KBM-7 (cell line): Measurements from ENCODE around the gene GPR26.

ENCODE experiments used
- DNase-seq: peaks from one replicate; pipeline ENCODE4 v3.0.0-alpha.2; 2015
- in situ Hi-C: fragments of 300-500 bp; cut with MboI; formaldehyde crosslinking; loops from 2 replicates; pipeline ENCODE4 v1.14.3; 2020; ENCODE audit warnings: low sequenced_read_pairs, low pct_unique_long_range_greater_than_20kb, mixed read lengths

The GPR26 gene, protein sequence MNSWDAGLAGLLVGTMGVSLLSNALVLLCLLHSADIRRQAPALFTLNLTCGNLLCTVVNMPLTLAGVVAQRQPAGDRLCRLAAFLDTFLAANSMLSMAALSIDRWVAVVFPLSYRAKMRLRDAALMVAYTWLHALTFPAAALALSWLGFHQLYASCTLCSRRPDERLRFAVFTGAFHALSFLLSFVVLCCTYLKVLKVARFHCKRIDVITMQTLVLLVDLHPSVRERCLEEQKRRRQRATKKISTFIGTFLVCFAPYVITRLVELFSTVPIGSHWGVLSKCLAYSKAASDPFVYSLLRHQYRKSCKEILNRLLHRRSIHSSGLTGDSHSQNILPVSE

DNA sequence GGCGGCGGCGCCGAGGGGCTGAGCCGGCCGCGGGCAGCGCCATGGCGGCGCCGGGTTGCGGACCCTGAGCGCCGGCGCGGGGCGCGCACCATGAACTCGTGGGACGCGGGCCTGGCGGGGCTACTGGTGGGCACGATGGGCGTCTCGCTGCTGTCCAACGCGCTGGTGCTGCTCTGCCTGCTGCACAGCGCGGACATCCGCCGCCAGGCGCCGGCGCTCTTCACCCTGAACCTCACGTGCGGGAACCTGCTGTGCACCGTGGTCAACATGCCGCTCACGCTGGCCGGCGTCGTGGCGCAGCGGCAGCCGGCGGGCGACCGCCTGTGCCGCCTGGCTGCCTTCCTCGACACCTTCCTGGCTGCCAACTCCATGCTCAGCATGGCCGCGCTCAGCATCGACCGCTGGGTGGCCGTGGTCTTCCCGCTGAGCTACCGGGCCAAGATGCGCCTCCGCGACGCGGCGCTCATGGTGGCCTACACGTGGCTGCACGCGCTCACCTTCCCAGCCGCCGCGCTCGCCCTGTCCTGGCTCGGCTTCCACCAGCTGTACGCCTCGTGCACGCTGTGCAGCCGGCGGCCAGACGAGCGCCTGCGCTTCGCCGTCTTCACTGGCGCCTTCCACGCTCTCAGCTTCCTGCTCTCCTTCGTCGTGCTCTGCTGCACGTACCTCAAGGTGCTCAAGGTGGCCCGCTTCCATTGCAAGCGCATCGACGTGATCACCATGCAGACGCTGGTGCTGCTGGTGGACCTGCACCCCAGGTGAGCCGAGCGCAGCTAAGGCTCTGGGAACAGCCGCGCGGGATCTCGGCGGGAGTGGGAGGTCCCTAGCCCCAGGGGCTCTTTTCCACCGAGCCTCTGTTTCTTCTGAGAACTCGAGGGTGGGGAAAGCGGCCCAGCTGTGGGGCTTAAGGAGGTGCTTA is at the start of gene GPR26:
TSS of gene GPR26 (plus strand) at position 38 of the 919 bp plus-strand sequence. CDS start at position 91, 53 bp downstream.
- no peak for DNase-seq
- in situ Hi-C loops: no loop called here

DNA sequence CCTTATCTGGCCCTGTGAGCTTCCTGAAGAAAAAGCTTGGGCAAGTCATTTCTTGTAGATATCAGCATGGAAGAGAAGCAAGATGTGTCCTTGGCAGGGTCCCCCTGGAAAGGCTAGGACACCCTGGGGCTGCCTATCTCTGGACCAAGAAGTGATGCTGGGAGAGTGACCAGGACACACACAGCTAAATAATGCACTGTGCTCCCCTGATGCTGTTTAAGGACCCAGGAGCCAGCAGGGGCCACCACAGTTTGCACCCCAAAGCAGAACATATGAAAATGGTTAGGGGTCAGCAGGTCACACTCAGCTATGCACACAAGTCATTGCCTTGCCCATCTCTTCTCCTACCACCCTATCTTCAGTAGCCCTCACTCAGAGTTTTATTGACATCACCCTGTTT is 47.9 kb upstream of the GPR26 start:
- DNase-seq: no peak
- in situ Hi-C loops: no loop called here

DNA sequence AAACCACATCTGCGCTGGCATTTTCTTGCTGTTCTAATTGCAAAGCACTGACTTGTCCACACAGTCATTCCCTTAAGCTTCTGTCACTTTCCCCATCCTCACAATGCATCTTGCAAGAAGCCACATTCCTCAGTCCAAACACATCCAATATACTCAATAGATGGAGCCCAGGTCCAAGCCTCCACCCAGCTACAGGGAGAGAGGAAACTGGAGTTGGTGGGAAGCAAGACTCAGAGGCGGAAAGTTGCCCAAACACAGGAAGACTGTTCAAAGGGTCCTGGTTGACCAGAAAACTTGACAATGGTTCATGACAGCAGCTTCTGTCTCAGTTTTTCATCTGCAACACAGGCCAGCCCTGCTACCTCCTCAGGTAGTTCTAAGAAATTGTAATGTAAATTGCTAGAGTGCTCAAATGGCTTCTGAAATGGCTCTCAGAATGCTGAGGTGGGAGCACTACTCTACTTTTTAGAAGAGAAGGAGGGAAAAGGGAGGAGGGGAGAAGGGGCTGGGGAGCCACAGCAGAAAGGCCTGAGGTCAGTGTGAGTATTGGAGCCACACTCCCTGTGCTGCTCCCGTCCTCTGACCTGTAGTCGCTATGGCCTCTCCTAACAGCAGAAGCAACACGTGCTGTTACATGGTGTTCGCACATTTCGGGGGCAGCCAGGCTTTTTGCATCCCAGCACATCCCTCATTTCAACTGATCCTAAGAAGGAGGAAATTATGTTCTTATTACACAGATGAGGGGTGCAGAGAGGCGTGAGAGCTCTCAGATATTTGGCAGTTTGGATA is 46.9 kb upstream of the GPR26 start:
- no peak for DNase-seq
- in situ Hi-C loops: no loop called here

DNA sequence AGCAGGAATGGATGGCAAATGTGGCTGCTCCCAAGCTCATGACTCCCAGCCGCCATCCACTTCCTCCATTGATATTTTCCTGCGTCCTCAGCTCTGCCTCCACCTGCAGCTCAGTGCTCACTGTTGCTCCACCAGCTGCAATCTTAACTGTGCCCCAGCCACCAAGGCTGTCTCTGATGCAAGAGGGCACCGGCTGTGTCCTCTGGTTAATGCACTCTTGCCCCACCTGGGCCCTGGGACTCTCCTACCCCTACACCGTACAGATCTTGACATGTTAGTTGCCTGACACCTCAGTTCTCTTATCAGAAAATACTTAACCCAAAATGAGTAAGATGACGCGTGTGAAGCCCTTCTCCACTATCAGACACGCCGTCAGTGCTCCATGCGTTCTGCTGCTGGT is 45.5 kb upstream of the GPR26 start:
- no peak for DNase-seq
- in situ Hi-C loops: no loop called here

DNA sequence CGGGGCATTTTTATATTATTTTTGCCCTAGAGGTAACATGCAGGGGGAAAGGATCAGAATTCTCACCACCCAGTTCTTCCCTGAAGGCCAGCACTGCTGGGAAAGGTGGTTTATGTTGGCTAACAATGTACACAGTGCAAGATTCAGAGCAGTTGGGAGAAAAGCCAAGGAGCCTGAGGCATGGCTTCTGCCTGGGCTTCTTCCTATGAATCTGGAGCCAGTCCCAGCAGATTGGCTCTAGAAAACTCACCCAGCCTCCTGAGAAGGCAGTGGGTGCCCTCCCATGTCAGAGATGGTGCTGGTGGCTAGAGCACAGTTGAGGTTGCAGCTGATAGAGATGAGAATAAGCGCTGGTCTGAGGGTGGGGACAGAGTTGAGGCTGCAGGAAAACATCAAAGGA is 44.7 kb upstream of the GPR26 start:
- in situ Hi-C loops: no loop called here
- no peak for DNase-seq

DNA sequence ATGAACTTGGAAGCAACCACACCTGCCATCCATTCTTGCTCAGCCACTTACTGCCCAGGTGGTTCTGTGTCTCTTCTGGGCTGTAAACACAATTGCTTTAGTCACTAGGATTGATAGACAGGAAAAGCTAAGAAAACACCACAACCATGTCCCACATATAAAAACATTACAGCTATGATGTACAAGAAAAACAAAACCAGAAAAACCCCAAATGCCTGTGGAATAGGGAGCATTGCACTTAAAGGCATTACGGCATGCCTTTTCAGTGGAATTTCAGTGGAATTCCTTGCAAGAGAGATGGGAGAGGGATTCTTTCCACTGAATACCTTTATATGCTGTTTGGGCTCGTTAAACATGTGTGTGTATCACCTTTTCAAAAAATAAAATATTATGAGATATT is 44.2 kb upstream of the GPR26 start:
- no peak for DNase-seq

DNA sequence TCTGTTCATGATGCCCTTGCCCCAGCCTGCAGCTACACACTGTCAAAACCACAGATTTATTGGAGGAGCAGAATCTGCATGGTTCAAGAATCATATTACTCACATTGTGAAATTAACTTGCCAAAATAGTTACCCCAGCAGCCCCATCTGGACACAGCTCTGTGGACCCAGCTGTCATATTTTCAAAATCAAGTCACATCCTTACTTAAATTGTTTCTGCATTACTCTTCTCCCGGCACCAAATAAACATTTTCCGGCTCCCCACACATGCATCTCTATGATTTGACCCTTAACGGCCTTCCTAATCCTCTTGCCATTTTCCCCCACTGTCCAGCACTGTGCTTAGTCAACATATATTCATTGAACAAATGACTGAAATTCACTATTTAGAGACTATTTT is 43.8 kb upstream of the GPR26 start:
- no peak for DNase-seq
- in situ Hi-C loops: no loop called here

More for the DNA sequence above, 44.2 kb upstream of the GPR26 start:
- in situ Hi-C loops: no loop called here

DNA sequence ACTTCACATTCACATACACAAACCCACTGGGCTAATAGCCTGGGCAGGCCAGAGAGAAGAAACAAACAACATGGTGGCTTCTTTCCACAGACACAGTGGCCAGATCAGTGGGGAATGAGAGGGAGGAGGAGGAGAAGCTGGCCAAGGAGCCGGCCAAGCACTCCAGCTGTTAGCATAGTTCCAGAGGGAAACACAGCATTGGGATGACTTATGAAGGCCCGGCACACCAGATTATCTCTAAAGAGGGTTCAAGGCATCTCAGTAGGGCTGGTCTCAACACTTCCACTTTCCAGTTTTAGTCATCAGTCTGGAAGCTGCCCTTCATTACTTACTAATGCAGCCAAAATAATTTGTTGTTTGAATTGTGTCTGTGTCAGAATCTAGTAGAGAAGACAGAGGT is 42.1 kb upstream of the GPR26 start:
- DNase-seq: no peak
- in situ Hi-C loops: no loop called here

DNA sequence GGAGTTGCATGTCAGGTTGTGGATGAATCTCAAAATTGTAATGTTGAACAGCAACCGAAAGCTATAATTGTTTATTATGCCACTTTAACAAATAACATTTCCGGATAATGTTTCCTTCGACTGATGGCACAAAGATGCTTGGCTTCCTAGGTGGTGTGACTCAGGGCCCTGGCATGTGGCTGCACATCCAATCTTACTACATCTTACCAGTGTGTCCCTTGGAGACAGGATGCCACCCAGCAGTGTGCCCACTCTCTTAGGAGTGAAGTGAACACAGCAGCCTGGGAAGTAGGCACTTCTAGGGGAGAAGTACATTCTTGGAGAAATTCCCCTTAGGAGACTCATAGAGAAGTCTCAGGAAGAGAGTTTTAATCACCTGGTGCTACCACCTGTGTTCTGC is 33.0 kb upstream of the GPR26 start:
- in situ Hi-C loops: no loop called here

DNA sequence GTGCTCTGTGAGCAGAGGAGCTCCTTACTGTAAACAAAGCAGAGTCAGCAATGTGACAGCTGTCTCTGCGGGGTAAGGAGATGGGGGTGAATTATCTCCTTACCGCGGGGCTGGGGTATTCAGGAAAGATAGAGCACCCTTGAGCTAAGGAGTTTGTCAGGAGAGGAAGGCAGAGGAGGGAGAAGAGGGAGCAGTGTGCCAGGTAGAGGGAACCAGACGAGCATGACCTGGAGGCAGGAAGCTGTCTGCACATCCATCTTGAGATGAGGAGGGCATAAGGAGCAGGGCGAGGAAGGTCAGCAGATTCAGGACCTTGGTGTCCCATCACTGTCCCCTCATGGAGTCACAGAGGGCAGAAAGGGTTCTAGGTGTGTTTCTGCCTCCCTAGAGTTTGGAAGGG is 32.5 kb upstream of the GPR26 start:
- no peak for DNase-seq
- in situ Hi-C loops: no loop called here

More for the DNA sequence above, 33.0 kb upstream of the GPR26 start:
- DNase-seq: no peak

DNA sequence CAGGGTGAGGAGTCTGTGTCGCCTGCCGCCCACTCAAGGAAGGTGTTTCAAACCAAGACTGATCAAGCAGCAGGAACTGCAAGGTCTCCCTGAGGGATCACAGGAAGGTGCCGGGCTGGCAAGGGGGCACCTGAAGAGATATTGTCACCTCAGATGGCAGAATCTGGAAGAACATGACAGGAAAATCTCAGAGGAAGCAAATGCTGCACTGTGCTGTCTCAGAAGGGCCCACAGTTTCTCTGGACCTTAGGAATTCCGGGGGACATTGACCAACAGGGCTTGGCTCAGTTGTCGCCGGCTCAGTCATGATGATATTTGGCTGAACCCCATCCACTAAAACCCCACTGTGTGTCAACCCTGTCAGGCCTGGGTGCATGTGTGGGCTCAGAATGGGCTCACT is 31.9 kb upstream of the GPR26 start:
- in situ Hi-C loops: no loop called here
- DNase-seq: no peak

DNA sequence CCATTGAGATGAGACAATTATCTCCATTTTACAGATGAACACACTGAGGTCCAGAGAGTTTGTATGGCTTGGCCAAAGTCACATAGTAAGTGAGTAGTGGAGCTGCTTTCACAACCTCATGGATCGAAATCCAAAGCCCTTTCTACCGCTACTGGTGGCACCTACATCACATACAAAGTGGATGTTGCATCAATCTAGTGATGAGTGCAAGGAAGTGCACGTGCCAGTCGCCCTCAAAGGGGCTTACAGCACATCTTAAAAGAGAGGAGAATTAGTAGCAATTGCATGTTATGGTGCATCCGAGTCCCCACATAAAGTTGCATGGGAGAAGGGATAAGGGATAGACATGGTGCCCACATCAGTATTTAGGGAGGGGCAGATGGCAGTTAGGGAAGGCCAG is 31.0 kb upstream of the GPR26 start:
- in situ Hi-C loops: no loop called here
- DNase-seq: no peak

DNA sequence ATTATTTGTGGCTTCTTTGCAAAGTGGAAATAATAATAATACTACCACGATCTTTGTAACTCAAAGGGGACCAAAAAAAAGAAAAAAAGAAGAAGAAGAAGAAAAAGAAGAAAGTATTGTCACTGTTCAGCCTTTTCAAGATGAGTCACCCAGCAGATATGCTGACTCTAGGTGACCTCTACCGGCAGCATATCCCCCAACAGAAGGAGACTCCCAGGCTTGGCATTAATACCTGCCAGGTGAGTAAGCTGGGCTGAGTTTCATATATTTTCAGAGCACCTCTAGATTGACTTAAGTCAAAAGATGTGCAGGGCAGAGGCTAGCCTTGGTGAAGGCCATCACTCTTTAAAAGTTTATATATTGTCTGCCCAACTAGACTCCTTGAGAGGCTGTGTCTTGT is 30.4 kb upstream of the GPR26 start:
- no peak for DNase-seq
- in situ Hi-C loops: no loop called here

DNA sequence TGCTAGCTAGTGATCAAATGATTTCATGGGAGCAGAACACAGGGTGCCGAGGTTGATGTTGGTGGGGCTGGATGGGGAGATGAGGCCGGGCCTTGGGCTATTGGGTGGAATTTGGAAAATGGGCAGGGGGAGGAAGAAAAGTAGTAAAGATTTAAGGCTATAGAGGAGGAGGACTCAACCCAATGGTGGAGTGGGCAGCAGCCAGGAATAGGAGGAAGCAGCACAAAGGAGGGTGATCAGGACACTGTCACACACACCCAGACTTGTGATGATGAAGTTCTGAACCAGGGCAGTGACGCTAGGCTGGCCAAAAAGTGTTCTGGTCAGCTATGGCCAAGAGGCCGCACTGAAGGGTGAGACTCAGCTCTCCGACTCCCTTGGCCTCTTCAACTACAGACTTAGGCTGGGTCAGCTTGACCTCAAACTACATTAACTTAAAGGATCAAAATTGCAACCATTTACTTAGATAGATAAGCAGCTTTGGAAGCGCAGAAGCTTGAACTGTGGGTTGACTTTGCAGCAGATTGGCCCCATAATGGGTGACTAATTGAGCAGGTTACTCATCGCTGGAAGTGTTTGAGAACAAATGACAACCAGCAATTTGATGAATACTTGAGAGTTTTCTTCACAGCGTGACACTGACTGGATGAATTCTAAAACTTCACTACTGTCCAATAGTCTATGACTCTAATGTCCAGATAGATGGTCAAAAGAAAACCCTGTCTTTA is 29.4 kb upstream of the GPR26 start:
- DNase-seq: no peak
- in situ Hi-C loops: no loop called here

DNA sequence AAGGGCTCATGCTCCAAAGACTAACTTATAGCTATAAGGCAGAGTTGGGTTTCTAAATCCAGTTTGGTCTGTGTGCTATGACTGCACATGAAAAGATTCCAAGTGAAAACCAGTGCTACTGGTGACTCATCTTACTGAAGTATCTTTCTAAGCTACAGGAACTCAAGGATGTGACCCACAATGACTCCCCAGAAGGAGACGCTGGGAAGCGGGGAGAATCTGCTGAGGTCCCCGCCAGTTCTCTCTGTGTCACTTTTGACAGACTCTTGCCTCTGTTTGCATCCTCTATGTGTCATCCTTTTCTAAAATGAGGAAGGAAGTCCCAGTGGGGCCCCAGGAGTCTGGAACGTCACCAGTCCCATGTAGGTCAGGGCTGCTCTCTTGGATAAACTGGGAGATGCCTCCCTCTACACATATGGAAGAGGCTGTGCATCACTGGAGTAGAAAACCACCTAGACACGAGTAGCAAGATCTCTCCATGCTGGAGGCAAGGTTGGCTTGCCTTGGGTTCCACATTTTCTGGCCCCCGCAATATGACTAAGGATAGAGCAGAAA is 28.8 kb upstream of the GPR26 start:
- no peak for DNase-seq
- in situ Hi-C loops: no loop called here

DNA sequence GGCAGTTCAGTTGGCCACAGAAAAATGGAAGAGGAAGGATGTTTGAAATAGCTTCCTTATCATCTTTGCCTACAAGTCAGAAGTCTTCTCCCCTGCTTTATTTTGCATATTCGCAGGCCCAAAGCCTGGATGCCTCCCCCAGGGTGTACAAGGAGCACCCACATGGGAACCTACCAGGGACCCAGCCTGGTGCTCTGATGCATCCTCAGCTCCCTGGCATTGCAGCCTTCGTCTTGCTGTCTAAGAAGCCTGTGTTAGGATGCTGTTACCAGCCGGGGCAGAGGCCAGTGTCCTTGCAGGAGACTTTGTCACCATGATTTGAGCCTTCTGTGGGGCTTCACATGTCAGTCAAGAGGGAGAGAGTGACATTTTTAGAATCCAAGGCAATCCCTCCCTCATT is 27.0 kb upstream of the GPR26 start:
- in situ Hi-C loops: no loop called here
- DNase-seq: no peak

DNA sequence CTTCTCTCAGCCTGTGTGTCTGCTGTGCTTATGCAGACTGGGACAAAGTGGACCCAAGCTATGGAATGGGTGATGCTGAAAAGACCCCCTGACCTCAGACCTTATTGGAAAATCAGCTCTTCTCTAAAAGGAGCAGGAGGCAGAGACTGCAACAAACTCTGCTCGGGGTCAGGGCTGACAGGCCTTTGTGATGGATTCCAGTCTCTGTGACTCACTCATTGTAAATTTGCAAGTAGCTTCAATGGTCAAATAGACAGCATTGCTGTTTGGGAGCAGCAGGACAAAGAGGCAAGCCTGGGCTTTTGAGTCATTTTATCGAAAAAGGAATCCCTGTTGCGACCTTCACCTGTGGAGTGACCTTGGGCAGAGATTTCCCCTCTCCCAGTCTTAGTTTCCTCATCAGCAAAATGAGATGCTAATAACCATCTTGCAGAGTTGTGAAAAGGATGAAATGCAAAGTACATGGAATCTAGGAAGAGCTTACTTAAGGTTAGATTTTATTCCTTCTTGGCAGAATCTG is 26.1 kb upstream of the GPR26 start:
- DNase-seq: no peak
- in situ Hi-C loops: no loop called here

DNA sequence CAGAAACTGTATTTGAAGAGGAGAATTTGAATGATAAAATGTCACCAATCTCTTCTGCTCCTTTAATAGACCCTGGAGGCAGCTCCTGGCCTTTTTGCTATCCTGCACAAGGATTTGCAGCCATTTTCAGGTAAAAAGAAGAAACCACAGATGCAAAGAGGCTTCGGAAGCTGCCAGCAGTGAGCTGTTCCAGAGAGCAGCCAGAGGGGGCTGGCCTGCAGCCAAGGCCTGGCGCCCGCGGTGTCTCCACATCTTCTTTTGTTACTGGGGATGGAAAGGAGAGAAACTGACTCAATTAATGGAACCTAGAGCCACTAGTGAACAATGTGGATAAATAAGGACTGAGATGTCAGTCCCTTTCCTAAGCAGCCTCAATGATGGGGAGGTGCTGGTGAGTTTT is 23.9 kb upstream of the GPR26 start:
- no peak for DNase-seq
- in situ Hi-C loops: no loop called here

DNA sequence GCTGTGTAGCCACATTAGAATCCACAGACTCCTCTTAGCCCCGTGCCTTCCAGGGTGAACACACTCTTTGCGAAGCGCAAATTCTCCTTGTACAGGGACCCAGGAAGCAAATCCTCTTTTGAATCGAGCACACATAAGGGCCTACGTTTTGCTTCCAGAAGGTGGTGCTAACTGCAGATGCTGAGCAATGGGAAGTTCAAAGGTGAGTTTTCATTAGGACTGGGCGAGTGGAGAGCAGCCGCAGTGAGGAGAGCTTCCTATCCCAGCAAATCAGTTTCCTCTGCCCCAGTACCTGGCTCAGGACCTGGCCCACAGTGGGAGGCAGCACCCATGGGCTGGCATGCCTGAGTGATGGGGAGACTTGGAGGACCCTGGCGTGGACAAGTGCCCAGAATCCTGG is 23.5 kb upstream of the GPR26 start:
- no peak for DNase-seq
- in situ Hi-C loops: no loop called here
